Astrocyte (in vitro differentiated cells and primary cell): ENCODE data around the gene SORL1. TPM values are rescaled to one million over a fixed set of nuclear protein-coding genes. Genes with fewer than 3 reads are reported as not detected.

Experiments used
- DNase-seq: peaks from one replicate; pipeline ENCODE4 v3.0.0-alpha.2; 2010; ENCODE audit warnings: low read depth
- FAIRE-seq: peaks from 2 replicates; lab custom pipeline; 2011; peaks lifted over from hg19 to GRCh38; lab: Jason Lieb, UNC
- H2AFZ ChIP-seq: 2 replicates; pipeline ENCODE4 v1.6.0; 2012; ENCODE audit warnings: low read depth, low read length, inconsistent platforms
- H3K27ac ChIP-seq: 2 replicates; pipeline ENCODE4 v1.5.1; 2011; ENCODE audit warnings: low read depth, low read length, inconsistent platforms
- H3K27me3 ChIP-seq: 2 replicates; pipeline ENCODE4 v1.6.0; 2011; ENCODE audit warnings: low read length, inconsistent platforms; ENCODE audit not compliant: insufficient read depth
- H3K36me3 ChIP-seq: 2 replicates; pipeline ENCODE4 v1.5.1; 2011; ENCODE audit warnings: low read length, inconsistent platforms; ENCODE audit not compliant: insufficient read depth
- H3K4me1 ChIP-seq: 2 replicates; pipeline ENCODE4 v1.5.1; 2011; ENCODE audit warnings: low read length, inconsistent platforms; ENCODE audit not compliant: insufficient read depth
- H3K4me2 ChIP-seq: 2 replicates; pipeline ENCODE4 v1.6.0; 2012; ENCODE audit warnings: low read length, inconsistent platforms
- H3K4me3 ChIP-seq: 2 replicates; pipeline ENCODE4 v1.5.1; 2011; ENCODE audit warnings: low read depth, mild to moderate bottlenecking, low read length, inconsistent platforms; ENCODE audit not compliant: insufficient read depth
- H3K79me2 ChIP-seq: 2 replicates; pipeline ENCODE4 v1.6.0; 2012; ENCODE audit warnings: mild to moderate bottlenecking, low read length, inconsistent platforms; ENCODE audit not compliant: insufficient read depth
- H3K9ac ChIP-seq: 2 replicates; pipeline ENCODE4 v1.6.0; 2012; ENCODE audit warnings: mild to moderate bottlenecking, low read length, inconsistent platforms
- H3K9me3 ChIP-seq: 2 replicates; pipeline ENCODE4 v1.5.1; 2012; ENCODE audit warnings: low read depth, mild to moderate bottlenecking, low read length, inconsistent platforms; ENCODE audit not compliant: insufficient read depth
- H4K20me1 ChIP-seq: 2 replicates; pipeline ENCODE4 v1.6.0; 2012; ENCODE audit warnings: low read length, inconsistent platforms; ENCODE audit not compliant: insufficient read depth
- H3K27ac Mint-ChIP-seq: one replicate; pipeline ENCODE4 v1.8.0; 2021; ENCODE audit warnings: mild to moderate bottlenecking, mixed read lengths; ENCODE audit not compliant: unreplicated experiment
- H3K27me3 Mint-ChIP-seq: one replicate; pipeline ENCODE4 v1.8.0; 2021; ENCODE audit warnings: low read depth, mixed read lengths; ENCODE audit not compliant: unreplicated experiment
- H3K36me3 Mint-ChIP-seq: one replicate; pipeline ENCODE4 v1.8.0; 2021; ENCODE audit warnings: low read depth, mixed read lengths; ENCODE audit not compliant: unreplicated experiment
- H3K4me1 Mint-ChIP-seq: one replicate; pipeline ENCODE4 v1.8.0; 2021; ENCODE audit warnings: low read depth, mixed read lengths; ENCODE audit not compliant: unreplicated experiment
- H3K4me3 Mint-ChIP-seq: one replicate; pipeline ENCODE4 v1.8.0; 2021; ENCODE audit warnings: mild to moderate bottlenecking, moderate library complexity, mixed read lengths; ENCODE audit not compliant: unreplicated experiment
- H3K9me3 Mint-ChIP-seq: one replicate; pipeline ENCODE4 v1.8.0; 2021; ENCODE audit warnings: mild to moderate bottlenecking, mixed read lengths; ENCODE audit not compliant: unreplicated experiment
- EZH2 ChIP-seq: IDR thresholded peaks from 2 replicates; pipeline ENCODE4 v1.6.1; 2012; ENCODE audit warnings: mild to moderate bottlenecking, low read length, inconsistent platforms; ENCODE audit not compliant: insufficient read depth
- total RNA-seq: library from RNA; stranded (reverse); gene quantifications from 2 replicates; pipeline ENCODE4 v1.2.1, GENCODE V29; 2021
- TF ChIP-seq, protein P1 (sequence below): IDR thresholded peaks from 2 replicates; pipeline ENCODE4 v1.5.1; 2011; ENCODE audit warnings: low read depth, mild to moderate bottlenecking, inconsistent platforms, low read length, moderate library complexity; ENCODE audit not compliant: insufficient read depth

SORL1 gene
- total RNA-seq, 1 donor from 2014 or later = 4.1 TPM

DNA sequence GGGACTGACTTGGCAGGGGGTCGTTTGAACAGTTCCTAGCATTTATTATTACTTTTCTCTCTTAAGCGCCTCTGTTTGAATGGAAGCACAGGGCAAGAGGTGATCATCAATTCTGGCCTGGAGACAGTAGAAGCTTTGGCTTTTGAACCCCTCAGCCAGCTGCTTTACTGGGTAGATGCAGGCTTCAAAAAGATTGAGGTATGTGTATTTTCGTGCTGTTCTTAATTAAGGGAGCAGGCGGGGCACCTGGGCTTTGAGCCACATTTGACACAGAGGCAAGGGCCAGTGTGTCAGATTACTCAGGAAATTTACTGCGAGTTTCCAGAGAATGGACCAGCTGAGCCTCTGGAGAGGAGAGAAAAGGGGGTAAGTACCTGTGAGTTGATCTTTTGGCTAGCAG lies 103.0 kb downstream of the SORL1 start:
- no peaks in the 10 kb centered on the region for H3K36me3 ChIP-seq
- FAIRE-seq = no peak
- no peak overlapping the region for H3K27ac ChIP-seq
- H3K9ac ChIP-seq = no peak overlapping the region
- H3K9me3 Mint-ChIP-seq = no peaks in the 10 kb centered on the region
- no peaks in the 10 kb centered on the region for H3K4me1 ChIP-seq
- no peaks in the 10 kb centered on the region for H4K20me1 ChIP-seq
- H3K79me2 ChIP-seq = no peaks in the 10 kb centered on the region
- H3K36me3 Mint-ChIP-seq = no peaks in the 10 kb centered on the region
- TF ChIP-seq EZH2 = no peak
- TF ChIP-seq, protein P1, sequence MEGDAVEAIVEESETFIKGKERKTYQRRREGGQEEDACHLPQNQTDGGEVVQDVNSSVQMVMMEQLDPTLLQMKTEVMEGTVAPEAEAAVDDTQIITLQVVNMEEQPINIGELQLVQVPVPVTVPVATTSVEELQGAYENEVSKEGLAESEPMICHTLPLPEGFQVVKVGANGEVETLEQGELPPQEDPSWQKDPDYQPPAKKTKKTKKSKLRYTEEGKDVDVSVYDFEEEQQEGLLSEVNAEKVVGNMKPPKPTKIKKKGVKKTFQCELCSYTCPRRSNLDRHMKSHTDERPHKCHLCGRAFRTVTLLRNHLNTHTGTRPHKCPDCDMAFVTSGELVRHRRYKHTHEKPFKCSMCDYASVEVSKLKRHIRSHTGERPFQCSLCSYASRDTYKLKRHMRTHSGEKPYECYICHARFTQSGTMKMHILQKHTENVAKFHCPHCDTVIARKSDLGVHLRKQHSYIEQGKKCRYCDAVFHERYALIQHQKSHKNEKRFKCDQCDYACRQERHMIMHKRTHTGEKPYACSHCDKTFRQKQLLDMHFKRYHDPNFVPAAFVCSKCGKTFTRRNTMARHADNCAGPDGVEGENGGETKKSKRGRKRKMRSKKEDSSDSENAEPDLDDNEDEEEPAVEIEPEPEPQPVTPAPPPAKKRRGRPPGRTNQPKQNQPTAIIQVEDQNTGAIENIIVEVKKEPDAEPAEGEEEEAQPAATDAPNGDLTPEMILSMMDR = no peak
- DNase-seq = no peak
- no peaks in the 10 kb centered on the region for H3K27me3 Mint-ChIP-seq
- H3K4me2 ChIP-seq = no peak overlapping the region
- H3K27ac Mint-ChIP-seq = no peak overlapping the region
- no peaks in the 10 kb centered on the region for H3K9me3 ChIP-seq
- H3K4me3 ChIP-seq = no peak overlapping the region
- peaks cover 21% of the 10 kb centered on the region for H3K4me1 Mint-ChIP-seq
- H2AFZ ChIP-seq = no peak overlapping the region
- no peak overlapping the region for H3K4me3 Mint-ChIP-seq
- peaks cover 6% of the 10 kb centered on the region for H3K27me3 ChIP-seq

DNA sequence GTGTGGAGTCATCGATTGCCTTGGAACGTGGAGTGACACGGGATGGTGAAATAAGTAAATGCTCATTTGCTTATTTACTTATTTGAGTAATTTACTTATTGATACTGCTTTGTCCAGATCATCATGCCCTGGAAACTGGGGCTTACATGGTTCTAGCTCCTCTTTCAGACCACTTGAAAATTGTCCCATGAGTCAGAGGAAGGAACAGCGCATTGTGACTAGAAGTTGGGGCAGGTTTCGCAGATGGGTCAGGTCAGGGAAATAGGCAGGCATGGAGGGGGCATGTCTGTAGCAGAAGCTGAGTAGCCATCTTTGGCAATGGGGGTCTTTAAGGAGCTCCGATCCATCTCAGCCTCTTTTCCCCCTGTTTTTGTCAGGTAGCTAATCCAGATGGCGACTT lies 104.8 kb downstream of the SORL1 start:
- no peak overlapping the region for H3K4me3 ChIP-seq
- H3K4me1 Mint-ChIP-seq = peaks cover 14% of the 10 kb centered on the region
- no peak overlapping the region for H2AFZ ChIP-seq
- no peak overlapping the region for H3K9ac ChIP-seq
- DNase-seq (no peak), FAIRE-seq (no peak)
- peak overlapping the region; percentile 72 for H3K27ac Mint-ChIP-seq
- H3K4me2 ChIP-seq = no peak overlapping the region
- no peaks in the 10 kb centered on the region for H3K9me3 ChIP-seq
- TF ChIP-seq EZH2 = no peak
- TF ChIP-seq, protein P1 = no peak
- H3K79me2 ChIP-seq = no peaks in the 10 kb centered on the region
- H3K9me3 Mint-ChIP-seq = no peaks in the 10 kb centered on the region
- H3K27ac ChIP-seq = no peak overlapping the region
- H3K36me3 Mint-ChIP-seq = no peaks in the 10 kb centered on the region
- peaks cover 6% of the 10 kb centered on the region for H3K27me3 ChIP-seq
- no peaks in the 10 kb centered on the region for H3K27me3 Mint-ChIP-seq
- H4K20me1 ChIP-seq = no peaks in the 10 kb centered on the region
- H3K4me3 Mint-ChIP-seq = no peak overlapping the region
- H3K4me1 ChIP-seq = no peaks in the 10 kb centered on the region
- H3K36me3 ChIP-seq = no peaks in the 10 kb centered on the region

DNA sequence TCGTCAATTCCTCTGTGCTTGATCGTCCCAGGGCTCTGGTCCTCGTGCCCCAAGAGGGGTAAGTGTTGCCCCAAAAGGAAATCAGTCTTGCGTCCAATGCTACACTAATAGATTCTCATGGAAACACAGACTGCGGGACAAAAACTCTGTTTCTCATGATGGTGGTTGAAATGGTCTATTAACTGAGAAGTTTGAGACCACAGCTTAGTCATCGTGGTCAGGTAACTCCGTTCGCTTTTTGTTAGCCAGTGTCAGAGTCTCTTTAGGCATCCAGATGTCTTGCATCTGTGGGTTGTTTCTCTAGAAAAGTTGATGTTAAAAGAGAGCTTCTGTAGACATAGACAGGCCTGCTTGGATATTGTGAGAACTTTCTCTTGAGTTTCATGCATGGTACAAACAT lies 105.2 kb downstream of the SORL1 start:
- Histone ChIP-seq H3K36me3 (no peaks in the 10 kb centered on the region), H3K4me3 (no peak overlapping the region), H3K9ac (no peak overlapping the region), H3K9me3 (no peaks in the 10 kb centered on the region), H3K4me1 (no peaks in the 10 kb centered on the region), H3K79me2 (no peaks in the 10 kb centered on the region), H3K27ac (no peak overlapping the region), H2AFZ (no peak overlapping the region), H3K4me2 (no peak overlapping the region), H3K27me3 (peaks cover 6% of the 10 kb centered on the region), H4K20me1 (no peaks in the 10 kb centered on the region)
- peak overlapping the region; percentile 72 for H3K27ac Mint-ChIP-seq
- H3K36me3 Mint-ChIP-seq = no peaks in the 10 kb centered on the region
- peaks cover 12% of the 10 kb centered on the region for H3K4me1 Mint-ChIP-seq
- no peak for TF ChIP-seq EZH2
- TF ChIP-seq, protein P1 = no peak
- no peaks in the 10 kb centered on the region for H3K27me3 Mint-ChIP-seq
- H3K4me3 Mint-ChIP-seq = no peak overlapping the region
- FAIRE-seq (no peak), DNase-seq (peak; percentile 73)
- no peaks in the 10 kb centered on the region for H3K9me3 Mint-ChIP-seq
